Activated CD4-positive, CD25-positive, alpha-beta regulatory T cell (primary cell): Measurements from ENCODE around the gene FOXB2.
"Not testable (repeated sequence)": the region's sequence is repeated elsewhere in the genome, so short reads cannot be mapped to it uniquely, and the experiment has no call there.

ENCODE experiments used
- DNase-seq, 4 experiments: peaks; one replicate each; lab custom pipeline; 2025; lab: John Stamatoyannopoulos, UW

Gene FOXB2

DNA sequence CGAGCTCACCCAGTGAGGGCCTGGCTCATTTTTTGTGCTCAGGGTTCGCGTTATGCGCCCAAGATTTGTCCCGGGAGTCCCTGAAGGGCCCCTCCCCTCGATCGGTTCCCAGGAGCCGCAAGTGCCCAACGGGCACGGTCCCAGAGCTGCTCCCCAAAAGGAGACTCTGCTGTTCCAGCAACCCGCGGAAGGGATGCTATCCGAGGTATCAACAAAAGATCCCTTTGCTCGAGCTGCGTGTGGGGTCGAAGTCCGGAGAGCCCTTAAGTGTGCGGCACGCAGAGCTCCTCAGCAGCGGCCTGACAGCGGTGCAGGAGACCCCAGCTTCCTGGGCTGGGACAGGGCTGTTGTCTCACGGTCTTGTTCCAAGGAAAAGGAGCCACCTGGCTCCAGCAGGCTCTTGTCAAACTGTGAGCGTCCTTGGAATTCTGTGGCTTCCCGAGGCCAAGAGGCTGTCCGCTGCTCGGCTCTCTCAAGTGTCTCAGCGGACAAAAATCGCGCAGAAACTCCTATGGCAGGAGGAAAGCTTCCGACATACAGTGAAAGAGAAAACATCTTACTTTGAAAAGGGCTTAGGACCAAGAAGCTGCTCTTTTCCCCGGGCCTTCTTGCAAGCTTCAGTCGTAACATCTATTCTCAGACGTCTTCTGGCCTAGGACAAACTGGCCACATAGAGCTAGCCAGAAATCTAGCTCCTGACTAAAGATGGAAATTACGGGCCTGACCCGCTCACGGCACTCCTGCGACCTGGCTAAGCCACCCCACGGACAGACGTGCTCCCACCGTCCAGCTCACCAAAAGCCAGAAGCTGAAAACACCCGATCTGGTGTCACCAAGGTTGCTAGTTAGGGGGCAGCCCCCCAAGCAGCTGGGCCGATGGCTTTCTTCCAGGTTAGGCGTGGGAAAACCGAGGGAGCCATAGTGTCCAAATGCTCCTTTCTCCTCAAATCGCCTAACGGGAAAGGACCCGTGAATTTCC is 2.6 kb upstream of the FOXB2 start:
- DNase-seq: no peak

DNA sequence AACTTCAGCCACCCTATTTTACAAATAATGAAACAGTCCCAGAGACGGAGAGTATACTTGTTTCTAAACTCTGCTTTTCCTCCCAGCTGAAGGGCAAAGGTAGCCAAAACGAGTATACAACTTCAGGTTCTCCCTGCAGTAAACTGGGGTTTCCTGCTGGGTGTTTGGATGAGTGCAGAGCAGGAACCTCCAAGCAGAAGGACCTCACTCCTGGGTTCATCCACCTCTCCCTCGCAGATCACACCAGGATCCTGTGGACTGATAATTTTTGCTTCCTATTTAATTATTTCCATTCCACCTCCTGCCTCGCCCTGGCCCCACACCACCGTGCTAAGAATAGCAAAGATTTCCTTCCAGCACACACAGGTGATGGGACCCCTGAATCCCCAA is 2.0 kb upstream of the FOXB2 start:
- no peak for DNase-seq

DNA sequence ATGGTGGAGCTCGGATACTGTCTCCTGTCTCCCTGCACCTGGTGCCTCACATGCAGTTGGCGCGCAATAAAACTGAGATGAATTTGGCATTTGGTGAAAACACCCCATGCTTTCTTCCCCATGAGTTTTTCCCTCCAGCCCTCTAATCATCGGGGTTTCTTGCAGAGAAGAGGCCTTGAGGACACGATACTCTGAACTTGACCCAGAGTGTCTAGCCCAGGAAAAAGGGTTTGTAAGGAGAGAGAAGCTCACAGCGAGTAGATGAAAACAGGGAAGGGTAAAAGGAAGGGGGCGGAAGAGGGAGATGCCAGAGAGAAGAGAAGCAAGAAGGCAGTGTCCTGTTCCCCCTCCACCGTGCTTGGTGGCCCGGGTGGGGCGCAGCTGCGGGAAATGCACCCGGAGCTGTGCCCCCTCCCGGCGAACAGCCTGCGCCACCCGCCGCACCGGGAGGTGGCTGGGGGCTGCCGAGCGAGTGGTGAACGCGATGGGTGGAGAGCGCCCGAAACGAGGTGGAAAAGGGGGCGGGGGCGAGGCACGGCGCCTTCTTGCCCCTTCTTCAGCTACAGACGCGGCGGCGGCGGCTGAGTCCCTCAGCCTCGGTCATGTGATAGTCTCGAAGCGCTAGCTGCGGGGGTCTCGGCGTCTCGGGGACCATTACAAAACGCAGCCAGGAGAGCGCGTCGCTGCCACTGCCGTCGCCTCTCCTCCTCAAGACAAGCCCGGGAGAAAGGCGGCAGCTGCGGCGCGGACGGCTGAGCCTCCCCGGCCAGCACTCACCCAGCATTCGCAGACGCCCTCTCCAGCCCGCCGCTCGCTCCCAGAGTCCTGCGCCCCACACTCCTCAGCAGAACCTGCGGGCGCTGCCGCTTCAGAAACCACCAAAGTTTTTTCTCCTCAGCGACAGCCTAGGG is 1.1 kb upstream of the FOXB2 start:
- no peak for DNase-seq

DNA sequence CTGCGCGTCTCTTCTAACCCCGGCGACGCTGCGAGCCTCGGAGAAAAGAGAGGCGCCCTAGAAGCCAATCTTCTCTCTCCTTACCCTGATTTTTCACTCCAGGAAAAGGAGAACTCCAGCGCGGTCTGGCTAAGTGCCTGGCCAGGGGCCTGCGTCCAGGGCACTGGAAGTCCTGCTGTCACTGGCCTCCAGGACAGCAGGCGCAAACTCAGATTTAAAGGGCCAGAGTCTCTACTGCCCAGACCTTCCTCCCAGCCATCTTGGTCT is 553 bp upstream of the FOXB2 start:
- no peak for DNase-seq

DNA sequence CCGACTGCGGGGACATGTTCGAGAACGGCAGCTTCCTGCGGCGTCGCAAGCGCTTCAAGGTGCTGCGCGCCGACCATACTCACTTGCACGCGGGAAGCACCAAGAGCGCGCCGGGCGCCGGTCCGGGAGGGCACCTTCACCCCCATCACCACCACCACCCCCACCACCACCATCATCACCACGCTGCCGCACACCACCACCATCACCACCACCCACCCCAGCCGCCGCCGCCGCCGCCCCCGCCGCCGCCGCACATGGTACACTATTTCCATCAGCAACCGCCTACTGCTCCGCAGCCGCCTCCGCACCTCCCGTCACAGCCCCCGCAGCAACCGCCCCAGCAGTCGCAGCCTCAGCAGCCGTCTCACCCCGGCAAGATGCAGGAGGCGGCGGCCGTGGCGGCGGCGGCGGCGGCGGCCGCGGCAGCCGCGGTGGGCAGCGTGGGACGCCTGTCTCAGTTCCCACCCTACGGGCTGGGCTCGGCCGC is 514 bp downstream of the FOXB2 start:
- DNase-seq: no peak

DNA sequence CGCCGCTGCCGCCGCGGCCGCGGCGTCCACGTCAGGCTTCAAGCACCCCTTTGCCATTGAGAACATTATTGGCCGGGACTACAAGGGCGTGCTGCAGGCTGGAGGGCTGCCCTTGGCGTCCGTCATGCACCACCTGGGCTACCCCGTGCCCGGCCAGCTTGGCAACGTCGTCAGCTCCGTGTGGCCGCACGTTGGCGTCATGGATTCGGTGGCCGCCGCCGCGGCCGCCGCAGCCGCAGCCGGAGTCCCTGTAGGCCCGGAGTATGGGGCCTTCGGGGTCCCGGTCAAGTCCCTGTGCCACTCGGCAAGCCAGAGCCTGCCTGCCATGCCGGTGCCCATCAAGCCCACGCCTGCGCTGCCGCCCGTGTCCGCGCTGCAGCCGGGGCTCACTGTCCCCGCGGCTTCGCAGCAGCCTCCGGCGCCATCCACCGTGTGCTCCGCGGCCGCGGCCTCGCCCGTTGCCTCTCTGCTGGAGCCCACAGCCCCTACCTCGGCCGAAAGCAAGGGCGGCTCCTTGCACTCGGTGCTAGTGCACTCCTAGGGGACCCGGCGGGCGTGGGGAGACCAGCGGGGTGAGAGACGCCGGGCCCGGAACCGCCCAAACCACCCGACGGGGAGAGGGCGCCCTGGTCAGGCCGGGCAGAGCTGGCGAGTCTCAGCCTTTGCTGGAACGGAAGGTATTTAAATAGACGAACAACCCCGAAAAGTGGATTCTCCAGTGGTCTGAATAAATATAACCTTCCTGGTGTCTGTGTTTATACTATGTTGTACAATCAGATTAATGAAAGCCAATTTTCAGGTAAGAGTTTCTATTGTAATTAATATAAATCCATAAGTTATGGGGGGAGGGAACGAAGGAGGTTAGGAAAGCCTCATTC is 1.2 kb downstream of the FOXB2 start:
- no peak for DNase-seq

DNA sequence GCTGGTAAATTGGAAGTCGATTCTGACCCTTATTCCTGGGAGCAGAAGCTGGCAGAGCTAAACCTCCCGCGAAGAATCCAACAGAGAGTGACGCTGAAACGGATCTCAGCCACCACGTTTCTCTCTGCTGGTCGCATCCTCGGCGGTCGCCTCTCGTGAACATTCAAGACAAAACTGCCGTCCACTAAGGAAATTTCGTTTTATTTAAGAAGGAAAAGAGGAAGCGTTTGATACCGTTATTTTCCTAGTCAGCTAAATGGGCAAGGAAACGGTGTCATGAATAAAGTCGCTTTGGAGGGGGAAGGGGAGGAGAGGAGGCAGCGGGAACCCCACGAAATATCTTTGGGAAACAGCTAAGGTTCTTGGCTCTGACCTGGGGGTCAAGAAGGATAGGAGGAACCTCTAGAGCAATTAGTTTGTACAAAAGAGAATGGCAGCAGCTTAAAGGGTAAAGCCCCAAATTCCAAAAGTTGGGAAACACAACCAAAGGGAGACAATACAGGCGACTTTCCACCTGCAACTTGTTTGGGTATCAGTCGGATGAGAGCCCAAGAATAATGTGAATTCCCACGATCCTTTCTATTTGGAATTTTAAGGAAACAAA is 1.9 kb downstream of the FOXB2 start:
- no peak for DNase-seq

DNA sequence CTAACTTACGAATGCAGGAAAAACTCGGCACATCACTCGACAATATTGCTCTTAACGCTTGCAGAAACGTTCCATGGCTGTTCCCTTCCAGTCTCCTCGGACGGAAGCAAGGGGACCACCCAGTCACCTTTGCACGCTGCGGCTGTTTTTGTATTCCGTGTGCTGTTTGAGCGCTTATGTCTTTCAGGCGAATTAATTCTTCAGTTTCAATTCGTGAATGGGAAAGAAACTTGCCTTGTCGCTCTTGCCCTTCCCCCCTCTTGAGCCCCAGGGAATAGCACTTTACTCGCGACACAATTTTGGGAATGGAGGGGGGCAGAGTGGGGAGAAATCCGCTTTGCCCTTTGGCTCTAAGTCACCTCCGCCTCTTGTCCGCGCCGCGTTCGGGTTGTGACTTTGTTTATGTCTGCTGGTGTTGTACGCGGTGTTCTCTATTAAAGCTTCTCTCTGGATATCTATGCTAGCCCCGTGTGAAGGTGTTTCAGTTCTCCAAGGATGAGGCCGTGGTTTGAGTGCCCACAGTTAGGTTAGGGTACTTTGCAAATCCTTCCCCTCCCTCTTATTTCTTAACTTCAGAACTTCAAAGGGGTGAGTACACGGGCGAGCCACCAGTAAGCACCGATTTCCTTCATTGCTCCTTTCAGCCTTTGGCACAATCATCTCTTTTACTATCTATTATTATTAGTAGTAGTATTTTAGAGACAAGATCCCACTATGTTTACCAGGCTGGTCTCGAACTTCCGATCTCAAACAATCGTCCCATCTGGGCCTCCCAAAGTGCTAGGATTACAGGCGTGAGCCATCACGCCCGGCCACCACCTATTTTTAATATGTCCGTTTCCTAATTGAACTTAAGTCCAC is 2.7 kb downstream of the FOXB2 start:
- DNase-seq: no peak

DNA sequence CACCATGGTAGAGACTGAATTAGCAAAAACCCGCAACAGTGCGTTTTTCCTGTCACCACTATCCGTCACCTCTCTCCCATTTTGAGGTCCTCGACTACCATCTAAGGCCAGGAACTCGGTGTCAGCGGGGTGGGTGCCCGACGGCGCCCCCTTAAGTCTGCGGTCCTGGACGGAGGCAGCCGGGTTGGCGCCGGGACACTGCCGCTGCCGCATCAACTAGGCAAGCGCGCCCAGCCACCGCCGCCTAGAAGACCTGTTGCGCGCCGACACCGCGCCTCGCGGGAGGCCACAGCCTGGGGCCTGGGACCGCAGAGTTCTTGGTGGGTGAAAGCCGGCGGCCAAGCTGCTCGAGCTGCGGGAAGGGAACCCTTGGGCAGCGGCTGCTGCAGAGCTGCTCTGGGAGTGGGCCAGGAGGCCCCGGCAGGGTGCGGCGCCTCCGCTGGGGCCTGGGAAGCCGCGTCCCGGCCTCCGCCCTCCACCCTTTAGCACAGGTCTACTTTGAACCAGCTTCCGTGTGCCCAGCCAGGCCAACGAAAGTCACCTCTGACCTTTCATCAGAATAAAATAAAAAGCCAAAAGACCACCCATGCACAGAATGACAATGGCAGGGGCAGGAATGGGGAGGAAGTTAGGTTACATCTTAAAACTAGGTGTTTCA is 3.5 kb downstream of the FOXB2 start:
- no peak for DNase-seq

DNA sequence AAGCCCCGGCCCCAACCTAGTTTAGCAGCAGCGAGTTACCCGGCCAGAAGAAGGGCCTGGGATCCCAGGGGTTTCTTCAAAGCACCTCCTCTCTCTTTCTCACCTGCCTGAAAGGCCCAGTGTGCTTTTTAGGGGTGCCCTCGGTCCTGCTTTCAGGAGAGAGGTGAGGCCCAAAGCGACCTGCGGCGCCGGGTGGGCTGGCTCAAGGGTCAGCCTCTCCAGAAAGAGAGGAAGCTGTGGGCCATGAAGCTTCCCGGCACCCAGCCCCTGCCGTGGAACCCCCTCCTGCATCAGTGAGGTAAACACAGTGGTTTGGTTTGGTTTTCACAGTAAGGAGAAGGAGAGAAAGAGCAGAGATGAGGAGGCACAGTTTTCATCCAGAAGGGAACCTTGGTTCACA is 4.3 kb downstream of the FOXB2 start:
- no peak for DNase-seq

DNA sequence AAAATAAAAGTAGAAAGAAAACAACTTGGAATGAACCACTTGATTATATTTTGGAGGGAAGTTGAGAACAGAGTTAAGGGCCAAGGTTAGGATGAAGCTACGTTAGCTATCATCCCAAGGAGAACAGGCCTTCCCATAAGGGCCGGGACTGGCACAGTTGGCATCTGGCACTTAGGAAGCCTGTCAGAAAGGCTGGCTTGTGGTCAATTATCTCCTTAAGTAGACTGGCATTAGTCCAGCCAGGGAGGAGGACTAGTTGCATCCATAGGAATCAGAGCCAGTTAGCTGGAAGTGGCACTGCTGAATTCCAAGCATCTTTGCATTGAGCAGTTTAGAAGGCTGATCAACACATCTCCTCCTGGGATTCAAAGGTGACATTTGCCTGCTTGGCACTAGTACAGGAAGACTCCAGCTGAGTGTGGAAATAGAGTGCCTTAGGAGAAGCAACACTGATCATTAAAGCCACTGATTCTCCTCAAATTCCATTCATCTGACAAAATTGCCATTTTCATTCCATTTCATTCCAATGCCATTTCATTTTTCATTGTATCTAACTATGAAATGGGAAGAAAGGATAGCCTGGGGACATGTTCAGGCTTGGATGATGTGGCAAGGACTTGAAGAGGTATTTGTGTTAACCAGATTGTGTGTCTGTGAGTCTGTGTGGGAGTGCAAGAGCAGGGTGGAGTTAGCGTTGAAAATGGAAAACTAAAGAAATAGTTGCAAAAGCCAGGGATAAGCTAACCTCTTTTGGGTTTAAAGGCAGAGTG is 5.5 kb downstream of the FOXB2 start:
- no peak for DNase-seq

DNA sequence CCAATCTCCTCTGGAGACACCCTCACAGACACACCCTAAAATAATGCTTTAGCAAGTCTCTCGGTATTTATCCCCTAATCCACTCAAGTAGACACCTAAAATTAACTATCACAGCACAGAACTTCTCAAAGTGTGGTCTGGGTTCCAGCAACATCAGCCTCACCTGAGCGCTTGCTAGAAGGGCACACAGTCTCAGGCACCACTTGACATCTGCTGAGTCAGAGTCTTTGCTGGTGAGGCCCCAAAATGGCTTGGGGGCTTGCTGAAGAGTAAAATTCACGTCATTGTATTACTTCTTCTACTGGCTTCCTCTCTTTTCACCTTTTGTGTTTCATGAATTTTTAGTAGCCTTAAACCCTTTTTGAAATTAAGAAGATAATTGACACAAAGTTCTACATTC is 9.0 kb downstream of the FOXB2 start:
- no peak for DNase-seq

DNA sequence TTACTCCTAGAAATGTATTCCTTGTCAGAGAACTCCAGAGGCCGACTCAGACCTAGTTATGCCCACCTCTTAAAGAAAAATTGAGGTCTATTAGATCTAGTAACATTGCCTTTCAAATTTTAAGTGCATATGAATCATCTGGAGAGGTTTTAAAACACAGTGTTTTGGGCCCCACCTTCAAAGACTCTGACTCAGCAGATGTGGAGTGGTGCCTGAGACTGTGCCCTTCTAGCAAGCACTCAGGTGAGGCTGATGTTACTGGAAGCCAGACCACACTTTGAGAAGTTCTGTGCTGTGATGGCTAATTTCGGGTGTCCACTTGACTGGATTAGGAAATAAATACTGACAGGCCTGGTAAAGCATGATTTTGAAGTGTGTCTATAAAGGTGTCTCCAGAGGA is 10.6 kb downstream of the FOXB2 start:
- DNase-seq: no peak

DNA sequence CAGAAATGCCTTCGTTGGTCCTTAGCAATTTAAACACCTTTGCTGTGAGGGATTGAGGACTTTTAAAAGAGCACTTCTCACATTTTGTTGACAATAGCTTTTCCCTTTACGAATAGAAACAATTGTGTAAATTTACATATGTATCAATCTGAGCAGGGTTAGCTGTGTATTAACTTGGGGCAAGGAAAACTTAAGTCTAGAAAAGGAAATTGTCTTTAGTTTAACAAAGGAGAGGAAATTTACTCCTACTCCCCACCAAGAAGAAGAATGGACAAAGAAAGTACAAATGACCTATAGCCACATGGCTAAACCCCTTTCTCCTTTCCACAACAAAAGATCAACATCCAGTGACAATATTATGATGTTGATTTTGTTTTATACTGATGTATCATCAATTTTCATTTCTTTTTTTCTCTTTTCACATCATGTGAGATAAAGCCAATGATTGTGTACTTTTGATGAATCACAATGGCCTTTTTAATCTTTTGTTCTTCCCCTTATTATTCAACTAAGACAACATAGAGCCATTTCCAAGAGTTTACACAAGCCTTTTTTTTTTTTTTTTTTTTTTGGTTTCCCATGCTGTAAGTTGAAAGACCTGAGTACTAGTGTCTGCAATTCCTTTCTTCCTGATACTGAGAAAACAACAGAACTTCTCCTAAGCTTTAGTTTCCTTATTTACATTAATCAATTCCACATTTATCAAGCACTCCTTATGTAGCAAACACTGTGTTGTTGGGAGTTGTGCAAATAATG is 19.0 kb downstream of the FOXB2 start:
- no peak for DNase-seq

DNA sequence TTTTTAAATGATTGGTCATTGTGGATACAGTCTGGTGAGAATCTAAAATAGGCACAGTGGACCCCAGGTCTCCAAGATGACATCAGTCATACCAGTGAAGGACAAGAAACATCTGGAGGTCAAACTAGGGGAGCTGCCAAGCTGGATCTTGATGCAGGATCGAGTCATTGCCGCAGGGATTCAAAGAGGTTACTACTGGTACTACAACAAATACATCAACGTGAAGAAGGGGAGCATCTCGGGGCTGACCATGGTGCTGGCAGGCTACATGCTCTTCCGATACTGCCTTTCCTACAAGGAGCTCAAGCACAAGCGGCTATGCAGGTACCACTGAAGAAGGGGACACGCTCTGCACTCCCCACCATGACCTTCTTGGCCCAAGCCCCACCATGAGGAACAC is 20.9 kb downstream of the FOXB2 start:
- DNase-seq: no peak

DNA sequence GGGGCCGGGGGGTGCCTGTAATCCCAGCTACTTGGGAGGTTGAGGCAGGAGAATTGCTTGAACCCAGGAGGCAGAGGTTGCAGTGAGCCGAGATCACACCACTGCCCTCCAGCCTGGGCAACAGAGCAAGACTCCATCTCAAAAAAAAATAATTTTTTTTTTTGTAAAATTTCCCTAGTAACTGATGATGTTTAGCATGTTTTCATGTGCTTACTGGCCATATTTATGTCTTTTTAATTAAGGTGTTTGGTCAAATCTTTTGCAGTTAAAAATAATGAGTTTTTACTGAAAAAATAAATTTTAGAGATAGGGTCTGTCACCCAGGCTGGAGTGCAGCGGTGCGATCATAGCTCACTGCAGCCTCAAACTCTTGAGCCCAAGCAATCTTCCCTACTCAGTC is 24.3 kb downstream of the FOXB2 start:
- not testable (repeated sequence) for DNase-seq

DNA sequence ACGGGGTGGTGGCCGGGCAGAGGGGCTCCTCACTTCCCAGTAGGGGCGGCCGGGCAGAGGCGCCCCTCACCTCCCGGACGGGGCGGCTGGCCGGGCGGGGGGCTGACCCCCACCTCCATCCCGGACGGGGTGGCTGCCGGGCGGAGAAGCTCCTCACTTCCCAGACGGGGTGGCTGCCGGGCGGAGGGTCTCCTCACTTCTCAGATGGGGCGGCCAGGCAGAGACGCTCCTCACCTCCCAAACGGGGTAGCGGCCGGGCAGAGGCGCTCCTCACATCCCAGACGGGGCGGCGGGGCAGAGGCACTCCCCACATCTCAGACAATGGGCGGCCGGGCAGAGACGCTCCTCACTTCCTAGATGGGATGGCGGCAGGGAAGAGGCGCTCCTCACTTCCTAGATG is 41.2 kb downstream of the FOXB2 start:
- DNase-seq: not testable (repeated sequence)

DNA sequence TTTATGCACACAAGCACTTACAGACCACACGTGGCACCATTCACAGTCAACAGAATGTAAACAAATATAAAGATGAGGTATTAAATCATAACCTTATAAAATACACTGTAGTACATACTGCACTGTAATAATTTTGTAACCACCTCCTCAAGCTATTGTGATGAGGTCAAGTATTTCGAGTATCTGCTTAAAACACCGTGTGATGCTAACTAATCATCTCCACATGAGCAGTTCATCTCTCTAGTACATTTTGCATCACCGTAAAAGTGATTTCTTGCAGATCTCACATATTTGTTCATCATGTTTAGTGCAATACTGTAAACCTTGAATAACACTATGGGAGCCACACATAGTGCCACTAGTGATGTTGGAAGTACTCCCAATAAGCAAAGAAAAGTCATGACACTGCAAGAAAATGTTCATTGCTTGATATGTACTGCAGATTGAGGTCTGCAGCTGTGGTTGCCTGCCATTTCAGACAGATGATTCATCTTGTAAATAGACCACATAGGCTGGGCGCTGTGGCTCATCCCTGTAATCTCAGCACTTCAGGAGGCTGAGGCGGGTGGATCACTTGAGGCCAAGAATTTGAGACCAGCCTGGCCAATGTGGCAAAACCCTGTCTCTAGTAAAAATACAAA is 44.3 kb downstream of the FOXB2 start:
- DNase-seq: no peak
